Measurements from ENCODE around the gene FAM25C. TPM values are rescaled to one million over a fixed set of nuclear protein-coding genes. Genes with fewer than 3 reads are reported as not detected.
"Not testable (repeated sequence)": the region's sequence is repeated elsewhere in the genome, so short reads cannot be mapped to it uniquely, and the experiment has no call there.

The FAM25C gene
- polyA plus RNA-seq (ENCODE audit: insufficient read length in 4 of 4): not detected

GRCh38 chr10:47999691-48000090 lies at the start of gene FAM25C:
Gene FAM25C (minus strand): TSS chr10:47999791. CDS start chr10:47999765, 26 bp downstream.
- not testable (repeated sequence) for DNase-seq (ENCODE audit: low read depth in 4 of 4, low spot score in 3 of 4)

GRCh38 chr10:48044557-48044956 lies 45.0 kb upstream of the FAM25C start:
- not testable (repeated sequence) for DNase-seq (ENCODE audit: low read depth in 4 of 4, low spot score in 3 of 4)

DNA sequence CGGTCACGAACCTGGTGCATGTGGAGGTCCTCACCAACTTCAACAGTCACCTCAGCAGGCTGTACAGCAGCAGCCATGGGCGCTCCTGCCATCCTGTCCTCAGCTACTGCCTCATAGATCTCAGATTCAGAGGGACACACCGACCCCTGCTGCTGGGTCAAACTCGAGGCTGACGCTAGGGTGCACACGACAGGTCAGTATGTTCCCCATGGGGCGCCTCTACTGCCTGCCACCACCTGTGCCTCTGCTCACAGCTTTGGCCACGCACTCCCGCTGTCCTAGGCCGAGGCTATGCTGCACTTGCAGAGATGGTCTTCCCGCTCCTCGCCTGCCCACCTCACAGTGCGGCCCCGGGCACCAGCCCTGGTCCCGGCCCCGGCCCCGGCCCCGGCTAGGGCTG lies 31.8 kb upstream of the FAM25C start:
- not testable (repeated sequence) for DNase-seq (ENCODE audit: low read depth in 4 of 4, low spot score in 3 of 4)

DNA sequence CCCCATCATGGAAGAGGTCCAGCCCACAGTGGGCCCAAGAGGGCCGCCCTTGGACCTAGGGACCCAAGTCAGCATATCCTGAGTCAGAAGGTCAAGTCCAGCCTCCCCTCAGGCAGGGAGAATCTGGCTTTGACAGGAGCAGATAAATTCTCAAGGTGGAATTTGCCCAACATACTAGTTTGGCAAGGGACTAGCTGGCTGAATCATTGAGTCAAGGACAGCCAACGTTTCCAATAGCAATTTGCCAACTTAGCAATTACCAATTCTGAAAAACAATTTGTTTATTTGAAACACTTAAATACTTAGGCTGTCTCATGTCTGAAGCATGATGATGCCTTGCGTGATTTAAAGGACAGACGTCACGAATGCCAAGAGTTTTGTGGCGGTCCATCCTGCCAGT lies 2.7 kb upstream of the FAM25C start:
- DNase-seq (ENCODE audit: low read depth in 4 of 4, low spot score in 3 of 4): not testable (repeated sequence)

- DNase-seq (ENCODE audit: low read depth in 4 of 4, low spot score in 3 of 4): not testable (repeated sequence)
Observed at GRCh38 chr10:47994045-47994444, 5.5 kb downstream of the FAM25C start.

DNA sequence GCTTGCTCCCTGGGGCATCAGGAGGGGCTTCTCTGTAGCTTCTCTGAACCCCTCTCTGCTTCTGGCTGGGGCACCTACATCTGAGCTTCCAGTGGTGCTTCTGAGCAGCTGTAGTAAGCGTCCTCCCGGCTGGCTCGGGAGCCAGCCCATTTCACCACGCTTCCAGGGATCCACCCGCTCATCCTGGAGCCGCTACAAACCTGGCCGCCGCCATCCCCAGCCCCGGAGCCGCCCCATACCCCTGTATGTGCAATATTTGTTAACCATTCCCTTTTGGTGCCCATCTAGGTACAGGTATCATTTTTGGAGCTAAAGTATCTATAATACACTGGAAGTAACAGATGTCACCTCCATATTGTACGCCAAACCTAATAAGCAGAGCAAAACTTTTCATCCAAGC lies 7.0 kb downstream of the FAM25C start:
- DNase-seq (ENCODE audit: low read depth in 4 of 4, low spot score in 3 of 4): not testable (repeated sequence)

- not testable (repeated sequence) for DNase-seq (ENCODE audit: low read depth in 4 of 4, low spot score in 3 of 4)
Observed at GRCh38 chr10:47991706-47992105, 7.9 kb downstream of the FAM25C start.

DNA sequence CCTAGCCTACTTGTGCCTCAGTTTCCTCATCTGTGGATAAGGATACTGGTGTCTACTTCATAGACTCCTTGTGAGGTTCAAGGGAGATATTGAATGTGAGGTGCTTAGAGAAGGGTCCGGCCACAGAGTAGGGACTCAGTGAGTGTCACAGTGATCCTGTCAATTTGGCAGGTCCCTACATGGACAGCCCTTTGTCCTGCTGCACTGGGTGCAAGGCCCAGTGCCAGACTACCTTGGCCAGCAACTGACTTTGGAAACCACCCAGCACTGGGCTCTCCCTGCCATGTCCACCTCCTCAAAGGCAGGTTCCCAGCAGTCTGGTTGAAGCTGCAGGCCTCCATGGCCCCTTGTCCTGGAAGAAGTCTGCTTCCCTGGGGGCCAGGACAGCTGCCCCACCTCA lies 9.5 kb downstream of the FAM25C start:
- not testable (repeated sequence) for DNase-seq (ENCODE audit: low read depth in 4 of 4, low spot score in 3 of 4)

DNA sequence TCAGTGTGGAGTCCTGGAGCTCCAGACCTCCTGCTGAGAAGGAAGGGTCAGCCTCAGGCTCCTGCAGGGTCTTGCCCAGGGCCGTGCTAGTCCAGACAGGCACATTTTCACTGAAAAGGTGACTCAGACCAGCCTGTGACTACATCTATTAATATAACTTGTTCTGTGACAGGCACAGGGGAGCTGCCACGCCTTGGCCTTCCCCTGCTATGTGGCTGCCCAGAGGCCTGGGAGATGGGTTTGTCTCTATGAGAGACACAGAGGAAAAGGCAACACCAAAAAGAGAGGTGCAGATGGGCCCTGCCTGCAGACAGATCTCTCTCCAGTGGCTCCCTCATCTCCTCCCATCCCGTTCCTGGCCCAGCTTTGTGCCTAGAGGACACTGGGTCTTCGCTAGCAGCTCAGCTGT lies 10.0 kb downstream of the FAM25C start:
- DNase-seq (ENCODE audit: low read depth in 4 of 4, low spot score in 3 of 4): not testable (repeated sequence)

GRCh38 chr10:47988718-47989541 lies 10.7 kb downstream of the FAM25C start:
- not testable (repeated sequence) for DNase-seq (ENCODE audit: low read depth in 4 of 4, low spot score in 3 of 4)

GRCh38 chr10:47987952-47988351 lies 11.6 kb downstream of the FAM25C start:
- DNase-seq (ENCODE audit: low read depth in 4 of 4, low spot score in 3 of 4): not testable (repeated sequence)

GRCh38 chr10:47986413-47987230 lies 13.0 kb downstream of the FAM25C start:
- peak in 1 of 4 donors; percentile 2 for DNase-seq (ENCODE audit: low read depth in 4 of 4, low spot score in 3 of 4)

- not testable (repeated sequence) for DNase-seq (ENCODE audit: low read depth in 4 of 4, low spot score in 3 of 4)
Observed at GRCh38 chr10:47975409-47975808, 24.2 kb downstream of the FAM25C start.

- DNase-seq (ENCODE audit: low read depth in 4 of 4, low spot score in 3 of 4): not testable (repeated sequence)
Observed at GRCh38 chr10:47973131-47973530, 26.5 kb downstream of the FAM25C start.

DNA sequence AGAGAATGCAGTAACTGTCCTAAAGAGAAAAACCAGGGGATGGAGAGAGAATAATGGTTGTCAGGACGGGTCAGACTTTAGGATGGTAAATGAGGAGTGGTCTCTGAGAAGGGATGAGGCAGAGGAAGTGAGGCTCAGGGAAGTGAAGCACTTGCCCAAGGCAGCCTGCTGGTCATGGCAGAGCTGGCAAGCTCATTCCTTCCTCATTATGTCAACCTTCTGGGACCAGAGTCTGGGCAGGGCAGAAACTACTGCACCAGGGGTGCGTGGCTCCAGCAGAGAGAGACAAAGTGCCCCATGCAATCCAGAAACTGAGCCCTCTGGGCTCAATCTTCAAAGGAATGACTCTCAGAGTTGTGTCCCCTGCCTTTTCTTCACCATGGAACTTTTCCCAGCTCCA lies 27.5 kb downstream of the FAM25C start:
- not testable (repeated sequence) for DNase-seq (ENCODE audit: low read depth in 4 of 4, low spot score in 3 of 4)

GRCh38 chr10:47971598-47971997 lies 28.0 kb downstream of the FAM25C start:
- not testable (repeated sequence) for DNase-seq (ENCODE audit: low read depth in 4 of 4, low spot score in 3 of 4)

DNA sequence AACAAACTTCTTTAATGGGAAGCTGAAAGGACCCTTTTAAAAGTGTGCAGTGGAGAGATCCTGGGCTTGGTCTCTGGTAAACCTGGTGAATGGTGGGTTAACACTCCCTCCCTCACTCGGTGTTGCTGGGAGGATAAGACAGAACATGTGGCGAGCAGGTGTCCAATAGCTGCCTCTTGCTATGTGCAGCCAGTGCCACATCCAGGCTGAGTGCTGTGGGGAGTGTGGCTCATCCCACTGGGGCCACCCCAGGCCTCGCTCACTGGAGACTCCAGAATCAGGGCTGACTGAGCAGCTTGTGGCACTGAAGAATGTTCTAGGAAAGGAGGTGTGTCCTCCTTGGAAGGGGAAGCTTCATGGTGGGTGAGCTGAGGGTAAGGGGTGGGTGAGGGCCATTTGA lies 29.5 kb downstream of the FAM25C start:
- not testable (repeated sequence) for DNase-seq (ENCODE audit: low read depth in 4 of 4, low spot score in 3 of 4)

GRCh38 chr10:47968988-47969387 lies 30.6 kb downstream of the FAM25C start:
- not testable (repeated sequence) for DNase-seq (ENCODE audit: low read depth in 4 of 4, low spot score in 3 of 4)

DNA sequence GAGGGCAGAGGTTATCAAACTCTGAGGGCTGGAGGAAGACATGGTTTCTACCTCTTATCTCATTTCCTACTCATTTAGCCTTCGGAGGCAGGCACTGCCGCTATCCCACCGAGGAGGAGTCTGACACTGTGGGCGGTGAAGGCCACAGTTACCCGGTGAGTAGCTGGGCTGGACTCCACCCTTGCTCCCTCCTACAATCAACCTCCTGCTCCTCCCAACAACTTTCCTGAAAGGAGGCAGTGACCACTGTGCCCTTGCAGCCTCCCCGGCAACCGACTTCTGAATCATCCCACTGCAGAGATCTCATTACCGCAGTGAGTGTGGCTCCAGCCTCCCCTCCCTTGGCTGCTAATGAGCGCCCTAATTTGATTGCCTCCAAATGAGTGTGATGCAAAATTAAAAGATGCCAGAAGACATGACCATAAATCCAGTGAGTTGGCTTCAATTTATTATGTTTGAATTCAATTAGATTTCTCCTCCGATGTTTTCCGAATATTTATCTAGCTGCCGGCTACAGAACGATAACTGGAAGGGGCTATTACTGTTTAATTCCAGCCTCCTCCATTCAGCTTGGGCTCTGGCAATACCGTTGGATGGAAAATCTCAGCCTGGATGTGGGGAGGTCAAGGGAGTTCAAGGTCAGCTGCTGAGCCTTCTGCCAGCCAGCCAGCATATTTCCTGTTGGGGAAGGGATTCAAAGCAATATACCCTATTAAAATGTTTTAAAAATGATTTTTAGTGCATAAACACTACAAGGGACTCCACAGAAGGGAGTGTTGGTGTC lies 35.1 kb downstream of the FAM25C start:
- DNase-seq (ENCODE audit: low read depth in 4 of 4, low spot score in 3 of 4): not testable (repeated sequence)

GRCh38 chr10:47962785-47963184 lies 36.8 kb downstream of the FAM25C start:
- not testable (repeated sequence) for DNase-seq (ENCODE audit: low read depth in 4 of 4, low spot score in 3 of 4)
